Renal cortical epithelial cell (primary cell): Measurements from ENCODE around the gene KIF26B. TPM values are rescaled to one million over a fixed set of nuclear protein-coding genes. Genes with fewer than 3 reads are reported as not detected.

Experiments used
- DNase-seq: peaks from one replicate; pipeline ENCODE4 v3.0.0-alpha.2; 2011; ENCODE audit warnings: low read depth
- total RNA-seq: library from RNA; depleted of rRNA; stranded (reverse); fragments of >200 nt; gene quantifications from 2 replicates; pipeline ENCODE4 v1.2.3, GENCODE V29; 2014

Gene KIF26B
- total RNA-seq, 1 donor from 2014 or later = 19.4 TPM

DNA sequence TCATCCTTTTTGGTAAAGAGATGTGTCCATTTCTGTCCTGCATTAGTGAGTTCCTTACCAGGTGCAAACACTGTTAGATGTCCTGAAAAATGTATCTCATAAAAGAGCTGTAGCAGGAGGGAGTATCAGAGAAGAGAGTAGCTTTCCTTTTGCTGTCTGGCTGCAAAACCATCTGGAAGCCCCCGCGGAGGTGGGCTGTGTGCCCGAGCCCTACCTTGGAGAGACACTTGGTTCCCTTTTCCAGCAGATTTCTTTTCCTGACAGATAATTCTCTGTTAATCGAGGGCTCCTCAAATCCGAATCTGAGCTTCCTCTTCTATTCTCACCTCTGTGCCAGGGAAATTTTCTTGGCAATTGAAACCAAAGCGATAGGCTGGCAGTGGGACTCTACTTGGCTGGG, 53.0 kb downstream of the KIF26B start:
- DNase-seq = no peak

DNA sequence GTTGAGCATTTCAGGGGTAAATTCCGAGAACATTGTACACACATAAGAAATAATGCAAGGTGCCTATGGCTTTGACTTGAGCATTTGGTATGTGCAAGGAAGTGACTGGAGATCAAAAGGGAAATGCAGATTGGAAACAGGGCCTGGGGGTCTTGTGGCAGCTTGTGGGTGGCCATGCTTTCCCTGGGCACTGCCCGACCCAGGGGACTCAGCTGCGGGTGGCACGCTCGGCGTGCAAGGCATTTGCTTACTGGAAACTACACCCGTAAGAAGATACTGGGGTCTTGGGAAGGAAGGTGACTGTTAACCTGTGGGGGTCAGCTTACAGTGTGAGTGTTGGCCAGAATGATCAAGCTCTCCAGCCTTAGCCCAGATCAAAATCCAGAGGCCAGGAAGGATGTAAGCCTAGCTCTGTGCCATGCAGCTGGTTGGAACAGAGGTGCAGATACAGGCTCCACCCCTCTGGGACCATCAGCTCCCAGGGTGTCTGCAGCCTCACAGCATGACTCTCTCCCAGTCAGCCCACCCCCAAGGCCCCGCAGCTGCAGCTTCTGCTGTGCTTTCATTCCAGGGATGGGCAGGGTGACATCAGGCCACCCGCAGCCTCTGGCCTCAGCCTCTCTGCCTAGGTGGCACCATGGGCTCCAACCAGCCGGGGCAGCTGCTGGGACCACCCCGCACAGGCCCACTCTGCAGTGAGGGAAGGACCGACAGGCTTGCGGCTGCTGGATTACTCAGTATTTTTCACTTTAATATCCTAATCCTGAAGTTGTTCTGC, 55.1 kb downstream of the KIF26B start:
- DNase-seq = no peak

DNA sequence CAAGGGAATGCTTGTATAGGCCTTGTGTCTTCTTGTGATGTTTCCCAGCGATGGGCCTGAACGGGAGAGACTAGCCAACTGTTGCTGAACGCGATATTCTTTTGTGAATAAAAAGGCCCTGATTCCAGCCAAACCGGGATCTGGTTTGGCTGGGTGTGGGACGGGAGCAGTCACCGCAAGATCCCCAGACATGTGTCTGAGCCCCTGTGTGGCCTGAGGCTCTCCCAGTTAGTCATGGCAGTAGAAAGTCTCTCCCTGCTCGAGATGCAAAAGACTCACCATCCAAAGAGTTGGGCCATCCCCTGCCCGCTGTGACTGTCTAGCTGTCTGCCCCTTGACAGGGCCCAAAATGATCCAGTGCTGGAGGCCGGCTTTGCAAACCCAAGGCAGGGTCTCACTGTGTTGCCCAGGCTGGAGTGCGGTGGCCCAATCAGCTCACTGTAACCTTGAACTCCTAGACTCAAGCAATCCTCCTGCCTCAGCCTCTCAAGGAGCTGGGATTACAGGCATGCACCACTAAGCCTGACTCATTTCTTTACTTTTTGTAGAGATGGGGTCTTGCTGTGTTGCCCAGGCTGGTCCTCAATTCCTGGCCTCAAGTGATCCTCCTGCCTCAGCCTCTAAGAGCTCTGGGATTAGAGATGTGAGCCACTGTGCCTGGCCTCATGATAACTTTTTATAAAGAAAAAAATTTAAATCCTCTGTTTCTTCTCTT, 56.4 kb downstream of the KIF26B start:
- DNase-seq = no peak

DNA sequence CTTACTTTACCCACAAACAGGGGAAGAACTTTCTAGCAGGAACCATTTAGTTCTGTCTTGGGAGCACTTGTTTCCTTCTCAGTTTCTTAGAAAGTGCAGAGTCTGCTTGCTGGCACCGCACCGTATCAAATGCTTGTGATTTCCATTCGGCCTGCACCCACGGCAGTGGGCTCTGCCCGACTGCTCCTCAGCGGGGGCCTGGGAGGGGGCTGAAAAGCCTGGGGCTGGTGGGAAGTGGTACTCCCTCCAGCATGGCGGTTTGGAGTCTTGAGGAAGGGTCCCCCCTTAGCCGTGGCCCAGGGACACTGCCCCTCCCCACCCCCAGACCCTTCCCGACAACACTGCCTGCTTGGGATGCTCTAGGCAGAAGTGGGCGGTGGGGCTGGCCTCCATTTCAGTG, 57.0 kb downstream of the KIF26B start:
- no peak for DNase-seq

DNA sequence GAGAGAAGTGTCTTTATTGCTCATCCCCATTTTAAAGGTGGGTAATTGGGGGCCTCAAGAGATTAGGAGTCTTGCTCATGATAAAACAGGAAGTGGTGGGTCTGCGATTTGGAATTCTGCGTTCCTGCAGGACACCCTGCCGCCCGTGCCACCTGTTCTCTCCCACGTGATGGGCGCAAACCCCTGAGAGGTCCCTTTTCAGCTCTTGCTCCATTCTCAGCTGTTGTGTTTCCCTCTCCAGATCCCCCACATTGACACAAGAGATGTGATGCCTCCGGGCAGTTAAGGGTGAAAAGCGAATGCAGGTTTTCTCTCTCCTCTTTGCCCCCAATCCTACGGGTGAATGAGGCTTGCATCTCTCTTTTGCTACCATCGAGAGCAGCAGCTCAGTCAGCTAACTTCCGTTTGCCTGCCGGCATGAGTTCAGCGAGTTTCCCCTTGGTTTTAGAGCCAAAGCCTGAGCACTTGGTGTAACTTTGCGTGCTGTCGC, 57.5 kb downstream of the KIF26B start:
- no peak for DNase-seq

DNA sequence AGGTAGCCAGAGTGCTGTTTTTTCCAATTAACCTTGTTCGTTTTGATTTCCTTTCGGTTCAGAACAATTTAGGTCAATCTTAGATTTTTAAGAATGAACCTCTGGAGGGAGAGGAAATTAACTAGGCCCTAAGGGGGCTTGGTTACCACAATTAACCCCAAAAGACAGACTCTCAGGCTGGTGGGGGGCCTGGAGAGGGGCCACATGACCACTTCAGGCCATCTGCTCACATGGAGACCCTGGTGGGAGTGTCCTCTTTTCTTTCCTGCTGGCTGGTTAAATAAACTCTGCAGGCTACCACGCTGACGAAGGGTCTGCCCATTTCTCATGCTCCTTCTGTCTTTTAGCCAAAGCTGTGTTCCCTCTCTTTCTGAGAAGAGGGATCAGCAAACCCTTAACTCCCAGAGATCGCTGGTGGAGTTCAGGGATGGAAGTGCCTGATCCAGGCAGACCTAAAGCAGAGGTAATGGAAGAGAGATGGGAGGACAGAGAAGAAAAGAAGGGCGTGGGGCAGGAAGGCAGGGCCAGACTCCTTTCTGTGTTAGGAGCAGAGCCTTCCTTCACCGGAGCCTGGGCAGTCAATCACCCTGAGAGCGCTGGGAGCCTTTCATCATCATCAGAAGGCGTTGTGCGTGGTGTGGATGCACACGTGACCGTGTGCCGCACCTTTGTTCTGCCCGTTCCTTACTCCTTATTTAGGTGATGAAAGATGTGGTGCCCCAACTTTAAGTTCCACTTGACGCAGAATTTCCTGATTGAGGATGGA, 58.5 kb downstream of the KIF26B start:
- DNase-seq = no peak

DNA sequence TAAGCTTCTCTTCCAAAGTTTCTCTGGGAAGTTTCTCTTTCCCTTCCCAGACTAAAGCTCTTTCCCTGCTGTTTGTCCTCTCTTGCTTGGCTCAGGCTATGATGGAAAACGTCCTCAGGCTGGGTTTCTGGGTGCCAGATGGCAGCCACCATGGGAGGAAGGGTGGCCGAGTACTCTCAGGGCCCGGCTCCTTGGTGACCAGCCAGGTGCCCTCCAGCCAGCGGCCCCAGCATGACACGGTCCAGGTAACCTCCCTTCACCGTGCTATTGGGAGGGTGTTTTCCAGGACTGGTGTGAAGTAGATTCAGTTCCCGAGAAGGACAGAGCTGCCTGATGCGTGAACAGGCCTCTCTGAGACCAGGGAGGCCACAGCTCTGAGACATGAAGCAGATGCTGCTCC, 60.3 kb downstream of the KIF26B start:
- DNase-seq = no peak

DNA sequence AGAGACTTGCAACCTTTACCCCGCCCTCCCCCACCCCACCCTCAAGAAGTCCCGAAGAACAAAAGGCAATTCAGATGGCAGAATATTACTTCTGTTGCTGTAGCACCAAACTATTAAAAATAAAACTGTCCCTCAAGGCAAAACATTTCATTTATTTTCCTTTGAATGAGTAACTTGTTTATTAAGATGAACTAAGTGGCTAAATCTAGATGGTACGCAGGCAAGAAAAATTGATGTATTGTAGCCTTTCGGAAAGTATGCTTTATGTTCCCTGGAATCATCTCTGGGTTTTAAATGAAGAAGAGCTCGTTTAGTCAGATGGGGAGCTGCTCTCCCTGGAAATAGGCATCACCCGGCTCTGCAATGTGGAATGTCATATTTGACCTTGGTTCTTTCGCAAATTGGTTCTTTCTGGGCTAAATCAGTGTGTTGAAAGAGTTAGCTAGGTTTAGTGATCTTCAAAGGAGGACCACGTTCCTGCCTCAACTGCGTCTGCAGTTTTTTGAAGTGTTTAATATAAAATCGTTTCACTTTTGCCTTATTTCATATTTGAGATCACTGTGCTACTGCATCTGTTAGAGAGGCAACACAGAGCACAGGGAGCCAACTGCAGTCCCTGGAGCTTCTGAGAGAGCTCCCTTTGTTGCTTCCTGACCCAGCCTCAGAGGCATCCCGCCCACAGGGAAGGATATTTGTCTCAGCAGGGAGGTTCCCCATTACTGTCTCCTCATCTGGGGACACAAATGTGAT, 61.8 kb downstream of the KIF26B start:
- DNase-seq = no peak

DNA sequence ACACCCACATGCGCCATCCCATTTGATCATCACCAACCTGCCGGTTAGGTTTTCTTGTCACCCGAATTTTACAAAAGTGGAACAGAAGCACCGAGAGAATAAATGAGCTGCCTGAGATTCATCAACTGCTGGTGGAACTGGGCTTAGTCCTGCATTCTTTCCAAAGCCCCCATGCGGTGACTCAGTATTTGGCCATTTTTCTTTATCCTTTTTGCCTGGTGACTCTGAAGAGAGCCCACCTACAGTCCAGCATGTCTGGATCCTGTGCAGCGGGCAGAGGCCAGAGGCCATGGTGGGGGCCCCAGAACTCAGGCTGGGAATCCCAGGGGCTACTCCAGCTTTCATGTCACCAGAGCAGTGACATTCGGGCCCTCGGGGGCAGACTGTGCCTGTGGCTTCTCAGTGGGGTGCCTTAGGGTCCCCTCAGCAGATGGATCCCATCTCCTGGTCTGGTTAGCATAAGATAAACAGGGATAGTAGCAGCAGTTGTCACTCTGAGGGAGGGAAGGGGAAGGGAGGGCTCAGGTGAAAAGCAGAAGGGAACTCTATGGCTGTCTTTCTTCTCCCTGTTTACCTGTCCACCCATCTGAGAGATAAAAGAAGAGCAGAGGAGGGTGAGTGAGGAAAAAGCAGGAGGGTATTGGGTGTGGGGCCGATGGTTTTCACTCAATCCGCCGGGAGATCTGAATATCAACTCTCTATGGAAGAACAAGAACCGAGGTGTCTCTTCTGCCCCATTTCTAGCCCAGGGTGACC, 63.2 kb downstream of the KIF26B start:
- no peak for DNase-seq

DNA sequence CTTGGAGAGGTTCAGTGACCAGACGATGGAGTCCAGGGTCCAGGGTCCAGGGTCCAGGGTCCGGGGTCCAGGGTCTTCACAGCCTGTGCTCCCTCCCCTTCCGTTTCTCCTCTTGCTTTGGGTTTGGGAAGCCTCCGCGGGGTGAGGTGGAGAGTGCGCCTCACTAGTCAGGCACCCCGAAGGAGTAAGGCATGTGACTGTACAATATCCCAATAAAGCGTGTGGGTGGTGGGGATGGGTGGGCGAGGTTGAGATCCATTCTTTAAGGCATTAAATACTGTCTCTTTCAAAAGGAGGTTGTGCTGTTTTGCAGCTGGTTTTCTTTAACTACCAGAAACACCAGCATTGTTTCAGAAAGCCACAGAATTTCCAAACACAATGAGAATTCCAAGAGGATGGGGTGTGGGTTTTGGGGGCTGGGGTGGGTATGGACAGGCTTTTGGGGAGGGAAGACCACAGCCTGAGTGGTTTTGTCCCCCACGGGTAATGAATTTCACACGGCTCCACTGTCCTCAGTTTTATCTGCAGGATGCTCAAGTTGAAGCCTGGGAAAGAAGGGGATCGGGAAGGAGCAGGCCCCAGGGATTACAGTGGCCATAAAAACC, 65.7 kb downstream of the KIF26B start:
- DNase-seq = peak; percentile 53

DNA sequence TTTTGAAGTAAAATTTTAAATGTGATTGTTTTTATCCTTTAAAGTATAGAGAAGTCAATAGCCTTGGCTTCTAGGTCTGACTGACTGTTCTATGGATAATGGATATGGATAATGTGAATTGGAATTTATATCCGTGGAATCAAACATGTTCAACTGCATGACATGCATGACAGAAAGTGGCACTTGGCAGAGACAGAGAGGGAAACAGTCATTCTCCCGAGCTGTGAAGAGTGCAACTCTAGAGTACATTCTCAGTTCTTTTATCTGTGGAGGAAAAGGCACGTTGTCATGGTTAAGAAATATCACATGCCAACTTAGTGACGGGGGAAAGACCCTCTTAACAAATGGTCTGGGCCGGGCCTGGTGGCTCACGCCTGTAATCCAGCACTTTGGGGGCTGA, 67.0 kb downstream of the KIF26B start:
- DNase-seq = no peak

DNA sequence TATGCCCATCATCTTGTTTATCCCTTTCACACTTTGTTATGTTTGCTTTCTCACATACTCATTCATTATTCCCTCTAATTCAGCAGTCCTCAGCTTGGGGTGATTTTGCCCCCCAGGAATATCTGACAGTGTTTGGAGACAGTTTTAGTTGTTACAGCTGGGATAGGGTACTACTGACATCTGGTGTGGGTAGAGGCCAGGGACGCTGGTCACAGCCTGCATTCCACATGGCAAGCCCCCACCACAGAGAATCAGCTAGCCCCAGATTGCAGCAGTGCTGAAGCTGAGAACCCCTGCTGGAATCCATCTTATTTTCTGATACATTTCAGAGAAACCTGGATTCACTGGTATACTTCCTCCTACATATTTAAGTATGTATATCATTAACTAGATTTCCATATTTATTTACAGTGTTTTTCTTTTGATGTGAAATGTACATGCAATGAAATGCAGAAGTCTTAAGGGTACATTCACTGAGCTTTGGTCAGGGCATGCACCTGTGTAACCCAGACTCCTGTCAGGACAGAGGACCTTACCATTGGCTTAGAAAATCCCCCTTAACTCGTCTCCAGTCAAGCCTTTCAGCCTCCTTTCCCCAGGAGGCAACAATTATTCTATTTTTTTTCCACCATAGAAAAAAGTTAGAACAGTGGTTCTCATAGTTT, 68.3 kb downstream of the KIF26B start:
- no peak for DNase-seq

DNA sequence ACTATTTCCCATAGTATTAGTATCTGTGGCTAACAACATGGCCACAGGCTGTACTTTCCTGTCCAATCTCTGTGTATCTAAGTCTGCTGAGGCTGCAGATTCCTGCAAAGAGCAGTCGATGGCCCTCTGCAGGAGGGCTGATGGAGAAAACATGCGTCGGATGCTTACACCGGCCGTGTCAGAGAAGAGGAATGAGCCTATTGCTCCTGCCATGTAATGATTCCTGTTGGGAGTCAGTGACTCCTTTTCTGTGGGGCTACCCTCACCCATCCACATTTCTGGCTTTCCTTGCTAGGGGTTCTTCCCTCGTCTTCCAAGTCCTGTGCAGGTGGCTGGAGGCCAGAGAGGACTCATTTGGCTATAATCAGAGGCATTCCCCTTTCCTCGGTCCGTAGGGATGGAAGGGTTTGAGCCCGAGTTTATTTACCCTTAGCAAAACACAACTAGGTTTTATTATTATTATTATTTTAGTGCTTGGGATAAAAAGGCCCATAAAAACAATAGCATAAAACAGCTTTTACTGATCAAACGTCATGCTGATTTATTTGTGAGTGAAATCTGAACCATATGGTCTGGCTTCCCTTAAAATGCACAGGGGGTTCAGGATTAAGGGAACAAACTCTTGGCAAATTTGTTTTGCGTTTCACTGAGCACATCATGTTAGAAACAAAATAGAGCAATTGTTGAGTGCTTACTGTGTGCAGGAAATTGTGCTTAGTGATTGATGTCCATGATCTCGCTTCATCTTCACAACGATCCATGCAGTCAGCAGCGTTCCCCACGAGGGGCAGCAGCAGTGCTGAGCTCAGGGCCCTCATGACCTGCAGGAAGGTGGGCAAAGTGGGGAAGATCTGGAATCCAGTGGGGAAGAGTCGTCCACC, 70.8 kb downstream of the KIF26B start:
- peak; percentile 36 for DNase-seq

DNA sequence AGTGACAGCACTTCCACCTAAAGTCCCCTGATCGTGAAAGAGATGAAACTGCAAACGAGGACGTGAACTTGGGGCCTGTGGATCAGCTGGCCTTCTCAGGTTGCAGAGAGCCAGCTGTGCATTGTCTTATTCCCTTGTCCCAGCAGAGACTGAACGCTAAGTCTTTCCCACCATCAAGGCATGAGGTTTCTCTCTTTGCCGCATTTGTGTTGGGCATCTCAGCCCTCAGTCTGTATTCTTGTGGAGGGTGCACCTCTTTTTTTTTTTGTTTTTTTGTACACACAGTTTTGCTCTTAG, 71.4 kb downstream of the KIF26B start:
- DNase-seq = no peak

DNA sequence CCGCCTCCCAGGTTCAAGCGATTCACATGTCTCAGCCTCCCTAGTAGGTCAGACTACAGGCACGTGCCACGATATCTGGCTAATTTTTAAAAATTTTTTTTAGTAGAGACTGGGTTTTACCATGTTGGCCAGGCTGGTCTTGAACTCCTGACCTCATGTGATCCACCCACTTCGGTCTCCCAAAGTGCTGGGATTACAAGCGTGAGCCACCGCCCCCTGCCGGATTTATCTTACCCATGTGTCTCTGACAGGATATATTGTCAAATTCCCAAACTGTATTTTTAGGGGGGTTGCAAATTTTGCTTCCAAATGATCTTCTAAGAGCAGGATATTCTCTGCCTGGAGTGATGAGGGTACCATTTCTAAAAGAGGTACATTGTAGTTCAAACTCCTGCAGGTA, 74.3 kb downstream of the KIF26B start:
- no peak for DNase-seq

DNA sequence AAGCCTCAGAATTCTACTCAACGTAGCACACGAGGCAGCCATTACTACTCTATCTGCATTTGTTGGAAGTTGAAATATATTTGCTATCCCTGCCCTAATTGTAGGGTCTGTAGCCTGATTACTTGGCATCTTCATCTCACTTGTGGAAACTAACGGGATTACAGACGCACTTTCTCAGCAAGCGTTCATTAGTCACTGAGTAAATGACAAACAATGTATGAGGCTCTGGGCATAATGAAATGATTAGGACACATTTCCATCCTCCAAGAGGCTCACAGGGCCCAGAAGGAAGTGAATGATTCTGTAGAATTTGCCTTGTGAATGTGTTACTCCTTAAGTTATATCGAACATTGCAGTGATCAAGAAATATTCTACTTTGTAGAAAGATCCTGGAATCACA, 78.1 kb downstream of the KIF26B start:
- no peak for DNase-seq

DNA sequence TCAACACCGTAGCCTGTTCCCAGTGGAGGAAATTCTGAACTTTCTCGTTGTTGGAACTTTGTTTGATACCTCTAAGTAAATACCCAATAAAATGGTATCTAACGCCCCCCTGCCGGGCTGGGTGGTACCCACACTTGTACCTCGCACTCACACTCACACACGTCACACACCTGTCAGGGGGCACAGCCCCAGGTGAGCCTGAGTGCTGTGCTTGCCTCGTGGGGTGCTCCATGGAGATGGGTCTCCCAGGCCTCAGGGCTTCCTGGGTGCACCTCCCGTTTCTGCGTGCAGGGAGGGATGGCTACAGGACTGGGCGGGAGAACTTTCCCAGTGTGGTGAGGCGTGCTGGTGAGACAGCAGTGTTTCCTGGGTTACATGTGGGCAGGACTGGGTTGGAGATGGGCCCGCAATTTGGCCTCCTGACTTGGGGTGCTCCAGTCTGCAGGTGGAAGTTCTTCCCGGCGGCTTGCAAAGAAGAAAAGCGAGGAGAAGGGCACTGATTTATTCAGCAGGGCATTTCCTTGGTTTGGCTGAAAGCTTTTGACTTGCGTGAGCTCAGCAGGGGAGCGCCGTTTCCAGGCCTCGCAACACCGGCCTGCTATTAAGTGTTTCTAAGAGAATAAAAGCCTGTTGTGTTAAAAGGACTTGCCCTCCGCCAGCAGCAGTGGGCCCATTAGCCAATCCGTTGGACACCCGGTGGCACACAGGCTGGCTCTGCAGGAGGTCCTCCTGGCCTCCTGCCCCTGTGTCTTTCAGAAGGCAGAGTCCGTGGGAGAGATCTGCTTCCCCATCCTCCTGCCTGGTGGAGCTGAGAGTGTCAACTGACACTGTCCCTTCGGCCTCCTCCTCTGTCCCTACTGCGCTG, 79.7 kb downstream of the KIF26B start:
- peak; percentile 30 for DNase-seq

DNA sequence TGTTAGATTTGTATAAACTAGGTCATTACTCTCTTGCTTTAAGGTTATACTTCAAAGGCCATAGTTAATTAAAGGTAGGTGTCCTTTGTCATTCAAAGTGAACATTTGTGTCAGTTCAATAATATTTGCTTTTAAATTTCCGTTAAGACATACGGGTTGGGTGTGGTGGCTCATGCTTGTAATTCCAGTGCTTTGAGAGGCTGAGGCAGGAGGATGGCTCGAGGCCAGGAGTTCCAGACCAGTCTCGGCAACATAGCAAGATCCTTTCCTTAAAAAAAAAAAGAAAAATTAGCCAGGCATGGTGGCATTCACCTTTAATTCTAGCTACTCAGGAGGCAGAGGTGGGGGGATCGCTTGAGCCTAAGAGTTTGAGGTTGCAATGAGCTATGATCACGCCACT, 80.4 kb downstream of the KIF26B start:
- no peak for DNase-seq
